HEK293T (cell line): ENCODE data around the gene RBM18.

Source experiments
- CTCF ChIA-PET: fragments of 350-600 bp; formaldehyde crosslinking; extraction: SDS; loops from one replicate; lab custom pipeline; 2021; ENCODE audit warnings: antibody characterized with exemption, inconsistent platforms; lab: Yijun Ruan, JAX
- POLR2A ChIA-PET: fragments of 350-600 bp; formaldehyde crosslinking; extraction: SDS; loops from one replicate; lab custom pipeline; 2020; ENCODE audit warnings: antibody characterized with exemption, inconsistent platforms; lab: Yijun Ruan, JAX
- DNase-seq: peaks from one replicate; pipeline ENCODE4 v3.0.0; 2012; ENCODE audit warnings: mixed read lengths; ENCODE audit errors: extremely low spot score
- ARNT ChIP-seq: fragments of 450-650 bp; IDR thresholded peaks from 2 replicates; pipeline ENCODE4 v1.6.1; 2017; ENCODE audit warnings: mild to moderate bottlenecking
- BHLHE40 ChIP-seq: fragments of 450-650 bp; IDR thresholded peaks from 2 replicates; pipeline ENCODE4 v1.6.1; 2016; ENCODE audit warnings: mild to moderate bottlenecking, moderate library complexity, borderline replicate concordance
- CTBP1 ChIP-seq: fragments of 450-650 bp; IDR thresholded peaks from 2 replicates; pipeline ENCODE4 v1.6.1; 2016; ENCODE audit warnings: borderline replicate concordance
- ELF4 ChIP-seq: fragments of 450-650 bp; IDR thresholded peaks from 2 replicates; pipeline ENCODE4 v1.6.1; 2017; ENCODE audit warnings: antibody characterized with exemption
- FOXA1 ChIP-seq: fragments of 450-650 bp; IDR thresholded peaks from 2 replicates; pipeline ENCODE4 v1.6.1; 2016; ENCODE audit warnings: mild to moderate bottlenecking
- FOXK2 ChIP-seq: fragments of 450-650 bp; IDR thresholded peaks from 2 replicates; pipeline ENCODE4 v1.6.1; 2016; ENCODE audit warnings: mild to moderate bottlenecking
- FOXM1 ChIP-seq: fragments of 450-650 bp; IDR thresholded peaks from 2 replicates; pipeline ENCODE4 v1.6.1; 2017; ENCODE audit warnings: mild to moderate bottlenecking, borderline replicate concordance
- HDGF ChIP-seq: fragments of 450-650 bp; IDR thresholded peaks from 2 replicates; pipeline ENCODE4 v1.6.1; 2017; ENCODE audit warnings: antibody characterized with exemption, borderline replicate concordance
- L3MBTL2 ChIP-seq: fragments of 450-650 bp; conservative IDR thresholded peaks from 2 replicates; pipeline ENCODE4 v1.6.1; 2016; ENCODE audit warnings: mild to moderate bottlenecking
- LEF1 ChIP-seq: fragments of 450-650 bp; IDR thresholded peaks from 2 replicates; pipeline ENCODE4 v1.6.1; 2017; ENCODE audit warnings: mild to moderate bottlenecking, borderline replicate concordance
- NFRKB ChIP-seq: fragments of 450-650 bp; IDR thresholded peaks from 2 replicates; pipeline ENCODE4 v1.6.1; 2016; ENCODE audit warnings: mild to moderate bottlenecking, moderate library complexity
- PKNOX1 ChIP-seq: fragments of 450-650 bp; IDR thresholded peaks from 2 replicates; pipeline ENCODE4 v1.6.1; 2016
- SP1 ChIP-seq: fragments of 450-650 bp; IDR thresholded peaks from 2 replicates; pipeline ENCODE4 v1.6.1; 2017
- SUZ12 ChIP-seq: fragments of 450-650 bp; IDR thresholded peaks from 2 replicates; pipeline ENCODE4 v1.6.1; 2016; ENCODE audit warnings: mild to moderate bottlenecking
- TARDBP ChIP-seq: fragments of 450-650 bp; IDR thresholded peaks from 2 replicates; pipeline ENCODE4 v1.6.1; 2016
- ZNF384 ChIP-seq: fragments of 450-650 bp; IDR thresholded peaks from 2 replicates; pipeline ENCODE4 v1.6.1; 2016

The RBM18 gene

GRCh38 chr9:122216798-122217418 is 47.7 kb downstream of the RBM18 start:
- POLR2A ChIA-PET, result no interaction called here
- no peak for TF ChIP-seq ZNF384
- no peak for TF ChIP-seq FOXK2
- TF ChIP-seq SUZ12, result no peak
- CTCF ChIA-PET, result no interaction called here
- DNase-seq, result no peak

GRCh38 chr9:122216138-122216797 is 48.4 kb downstream of the RBM18 start:
- no peak for DNase-seq
- POLR2A ChIA-PET, result no interaction called here
- CTCF ChIA-PET, result interaction anchor here (0.6 kb wide), 1 partner anchor 10 kb away, joined by 3 read pairs; no protein-coding TSS in a partner anchor
- no peak for TF ChIP-seq TARDBP
- no peak for TF ChIP-seq BHLHE40
- no peak for TF ChIP-seq ZNF384
- TF ChIP-seq SP1, result no peak
- no peak for TF ChIP-seq CTBP1

GRCh38 chr9:122215663-122216062 is 49.0 kb downstream of the RBM18 start:
- no peak for DNase-seq
- TF ChIP-seq SP1, result no peak
- TF ChIP-seq BHLHE40, result no peak
- no peak for TF ChIP-seq HDGF
- no peak for TF ChIP-seq FOXA1
- TF ChIP-seq LEF1, result no peak
- TF ChIP-seq L3MBTL2, result no peak
- no peak for TF ChIP-seq ARNT
- TF ChIP-seq PKNOX1, result no peak
- TF ChIP-seq ZNF384, result no peak
- no peak for TF ChIP-seq TARDBP
- TF ChIP-seq ELF4, result no peak
- TF ChIP-seq NFRKB, result no peak
- TF ChIP-seq FOXK2, result no peak
- no peak for TF ChIP-seq CTBP1
- ChIA-PET POLR2A (no interaction called here), CTCF (interaction anchor here (0.6 kb wide), 1 partner anchor 11 kb away, joined by 3 read pairs; no protein-coding TSS in a partner anchor)

- no peak for DNase-seq
- POLR2A ChIA-PET, result interaction anchor here (1.6 kb wide), 1 partner anchor 50 kb away, joined by 4 read pairs; the partner anchor contains the start of genes MRRF and RBM18
- CTCF ChIA-PET, result no interaction called here
- TF ChIP-seq FOXM1 (no peak), FOXA1 (no peak), BHLHE40 (no peak), LEF1 (no peak), CTBP1 (no peak), ELF4 (no peak), SUZ12 (no peak), NFRKB (no peak), L3MBTL2 (no peak), SP1 (no peak), TARDBP (no peak), HDGF (no peak), ARNT (no peak), FOXK2 (no peak), PKNOX1 (no peak), ZNF384 (no peak)
Measured at GRCh38 chr9:122214507-122214906, 50.1 kb downstream of the RBM18 start.

GRCh38 chr9:122213589-122214413 is 50.8 kb downstream of the RBM18 start:
- peak; percentile 99 for DNase-seq
- CTCF ChIA-PET, result no interaction called here
- TF ChIP-seq L3MBTL2, result peak; percentile 98
- no peak for TF ChIP-seq PKNOX1
- POLR2A ChIA-PET, result interaction anchor here (1.6 kb wide), 1 partner anchor 50 kb away, joined by 4 read pairs; the partner anchor contains the start of genes MRRF and RBM18

- TF ChIP-seq ARNT, result no peak
- TF ChIP-seq LEF1, result no peak
- TF ChIP-seq CTBP1, result no peak
- TF ChIP-seq SUZ12, result no peak
- no peak for TF ChIP-seq FOXK2
- no peak for TF ChIP-seq PKNOX1
- TF ChIP-seq L3MBTL2, result no peak
- CTCF ChIA-PET, result no interaction called here
- no peak for DNase-seq
- POLR2A ChIA-PET, result interaction anchor here (1.6 kb wide), 1 partner anchor 51 kb away, joined by 4 read pairs; the partner anchor contains the start of genes MRRF and RBM18
Measured at GRCh38 chr9:122213102-122213588, 51.5 kb downstream of the RBM18 start.
